GM20000 (cell line): ENCODE measurements around the gene SMIM24.

ENCODE experiments used
- DNase-seq: peaks from one replicate; pipeline ENCODE4 v3.0.0; 2012; ENCODE audit warnings: low spot score
- TF ChIP-seq, protein P1 (sequence below): IDR thresholded peaks from 2 replicates; pipeline ENCODE4 v1.5.1; 2012; ENCODE audit warnings: mild to moderate bottlenecking, control low read depth; ENCODE audit errors: extremely low read depth, missing control alignments

The SMIM24 gene

DNA sequence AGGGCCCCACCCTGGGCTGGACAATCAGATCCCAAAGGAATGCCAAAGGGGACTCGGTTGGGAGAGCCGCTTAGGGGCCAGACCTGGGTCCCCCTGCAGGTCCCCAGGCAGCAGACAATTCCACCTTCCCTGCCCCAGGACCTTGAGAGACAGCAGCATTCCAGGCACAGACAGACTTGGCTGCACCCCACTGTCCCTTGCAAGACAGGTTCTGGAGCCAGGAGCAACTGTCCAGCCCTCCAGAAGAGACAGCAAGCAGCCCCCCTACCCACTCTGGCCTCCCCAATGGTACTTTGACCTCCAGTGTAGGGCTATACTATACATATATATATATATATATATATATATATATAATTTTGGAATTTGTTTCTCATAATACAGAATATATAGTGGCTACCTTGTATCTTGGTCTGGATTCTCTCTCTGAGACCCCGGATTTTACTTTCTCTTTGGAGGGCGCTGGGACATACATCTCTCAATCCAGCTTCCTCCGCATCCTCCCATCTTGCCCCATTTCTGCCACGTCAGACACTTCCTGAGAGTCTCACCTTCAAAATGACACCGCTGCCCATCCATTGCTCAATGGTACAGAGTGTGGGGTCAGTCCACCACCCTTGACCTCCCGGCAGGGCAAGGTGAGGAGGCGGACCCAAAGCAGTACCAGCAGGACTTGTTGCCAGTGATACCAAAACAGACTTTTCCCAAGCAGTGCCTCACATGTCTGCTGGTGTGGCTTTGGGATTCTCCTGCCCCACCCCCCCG lies 12.7 kb downstream of the SMIM24 start:
- TF ChIP-seq, protein P1, sequence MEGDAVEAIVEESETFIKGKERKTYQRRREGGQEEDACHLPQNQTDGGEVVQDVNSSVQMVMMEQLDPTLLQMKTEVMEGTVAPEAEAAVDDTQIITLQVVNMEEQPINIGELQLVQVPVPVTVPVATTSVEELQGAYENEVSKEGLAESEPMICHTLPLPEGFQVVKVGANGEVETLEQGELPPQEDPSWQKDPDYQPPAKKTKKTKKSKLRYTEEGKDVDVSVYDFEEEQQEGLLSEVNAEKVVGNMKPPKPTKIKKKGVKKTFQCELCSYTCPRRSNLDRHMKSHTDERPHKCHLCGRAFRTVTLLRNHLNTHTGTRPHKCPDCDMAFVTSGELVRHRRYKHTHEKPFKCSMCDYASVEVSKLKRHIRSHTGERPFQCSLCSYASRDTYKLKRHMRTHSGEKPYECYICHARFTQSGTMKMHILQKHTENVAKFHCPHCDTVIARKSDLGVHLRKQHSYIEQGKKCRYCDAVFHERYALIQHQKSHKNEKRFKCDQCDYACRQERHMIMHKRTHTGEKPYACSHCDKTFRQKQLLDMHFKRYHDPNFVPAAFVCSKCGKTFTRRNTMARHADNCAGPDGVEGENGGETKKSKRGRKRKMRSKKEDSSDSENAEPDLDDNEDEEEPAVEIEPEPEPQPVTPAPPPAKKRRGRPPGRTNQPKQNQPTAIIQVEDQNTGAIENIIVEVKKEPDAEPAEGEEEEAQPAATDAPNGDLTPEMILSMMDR = no peak
- no peak for DNase-seq

DNA sequence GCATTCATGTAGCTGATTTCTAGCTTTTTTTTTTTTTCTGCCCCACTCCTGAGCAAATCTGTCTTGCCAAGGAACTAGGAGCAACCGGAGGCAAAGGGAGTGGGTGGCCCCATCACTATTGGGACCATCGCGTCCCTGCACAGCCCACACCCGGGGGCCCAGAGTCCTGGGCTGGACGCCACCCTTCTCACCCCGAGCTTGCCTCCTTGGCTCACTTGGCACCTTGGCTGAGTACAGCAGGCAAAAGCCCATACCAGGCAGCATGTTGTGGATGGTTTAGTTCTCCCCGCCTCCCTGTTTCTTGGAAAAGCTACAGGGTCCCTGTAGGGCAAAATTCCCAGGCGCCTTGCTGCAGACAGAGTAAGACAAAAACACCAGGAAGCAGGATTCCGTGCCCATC lies 13.7 kb downstream of the SMIM24 start:
- no peak for DNase-seq
- TF ChIP-seq, protein P1 = no peak

DNA sequence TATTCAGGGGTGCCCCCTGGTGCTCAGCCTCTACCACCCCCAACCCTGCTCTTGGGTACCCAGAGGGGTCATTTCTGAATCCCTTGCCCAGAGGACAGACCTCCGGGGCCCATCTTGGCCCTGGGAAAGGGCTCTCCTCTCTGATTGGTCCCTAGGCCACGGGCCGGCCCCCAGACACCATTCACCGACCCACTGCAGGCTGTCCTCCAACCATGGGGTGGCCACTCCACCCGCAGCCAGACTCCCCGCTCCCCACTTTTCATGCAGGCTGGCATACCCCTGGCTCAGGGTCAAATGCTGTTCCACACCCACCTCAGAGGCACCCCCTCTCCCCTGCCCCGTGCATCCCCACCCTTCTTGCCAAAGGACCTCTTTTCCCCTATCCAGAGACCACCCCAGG lies 14.8 kb downstream of the SMIM24 start:
- DNase-seq = no peak
- TF ChIP-seq, protein P1 = no peak

DNA sequence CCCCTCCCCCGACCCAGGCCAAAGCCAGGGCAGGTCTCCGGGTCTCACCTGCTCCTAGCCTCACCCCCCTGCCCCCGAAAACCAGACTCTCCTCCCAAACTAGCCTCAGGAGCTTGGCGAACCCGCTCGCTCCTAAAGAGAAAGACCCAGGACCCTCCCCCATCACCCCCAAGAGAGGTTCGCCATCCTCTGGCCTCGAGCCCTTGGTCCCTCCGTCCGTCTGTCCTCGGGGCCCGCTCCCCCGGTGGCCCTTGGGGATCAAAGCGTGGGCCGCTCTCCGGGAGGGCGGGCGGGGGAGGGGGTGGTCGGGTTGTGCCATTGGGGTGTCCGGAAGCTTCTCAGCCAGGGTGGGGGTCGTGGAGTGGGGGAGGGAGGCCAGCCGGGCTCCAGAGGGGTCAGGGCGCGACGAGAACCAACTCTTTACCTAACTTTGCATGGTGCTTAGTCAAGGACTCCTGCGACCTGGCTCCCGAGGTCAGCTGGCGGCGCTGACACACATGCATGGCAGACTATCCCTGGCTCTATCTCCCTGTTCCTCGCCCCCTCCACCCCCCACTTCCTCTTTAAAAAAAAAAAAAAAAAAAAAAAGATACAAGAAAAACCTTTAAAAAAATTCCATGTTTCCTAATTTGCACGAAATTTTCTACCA lies 15.6 kb downstream of the SMIM24 start:
- DNase-seq = no peak

DNA sequence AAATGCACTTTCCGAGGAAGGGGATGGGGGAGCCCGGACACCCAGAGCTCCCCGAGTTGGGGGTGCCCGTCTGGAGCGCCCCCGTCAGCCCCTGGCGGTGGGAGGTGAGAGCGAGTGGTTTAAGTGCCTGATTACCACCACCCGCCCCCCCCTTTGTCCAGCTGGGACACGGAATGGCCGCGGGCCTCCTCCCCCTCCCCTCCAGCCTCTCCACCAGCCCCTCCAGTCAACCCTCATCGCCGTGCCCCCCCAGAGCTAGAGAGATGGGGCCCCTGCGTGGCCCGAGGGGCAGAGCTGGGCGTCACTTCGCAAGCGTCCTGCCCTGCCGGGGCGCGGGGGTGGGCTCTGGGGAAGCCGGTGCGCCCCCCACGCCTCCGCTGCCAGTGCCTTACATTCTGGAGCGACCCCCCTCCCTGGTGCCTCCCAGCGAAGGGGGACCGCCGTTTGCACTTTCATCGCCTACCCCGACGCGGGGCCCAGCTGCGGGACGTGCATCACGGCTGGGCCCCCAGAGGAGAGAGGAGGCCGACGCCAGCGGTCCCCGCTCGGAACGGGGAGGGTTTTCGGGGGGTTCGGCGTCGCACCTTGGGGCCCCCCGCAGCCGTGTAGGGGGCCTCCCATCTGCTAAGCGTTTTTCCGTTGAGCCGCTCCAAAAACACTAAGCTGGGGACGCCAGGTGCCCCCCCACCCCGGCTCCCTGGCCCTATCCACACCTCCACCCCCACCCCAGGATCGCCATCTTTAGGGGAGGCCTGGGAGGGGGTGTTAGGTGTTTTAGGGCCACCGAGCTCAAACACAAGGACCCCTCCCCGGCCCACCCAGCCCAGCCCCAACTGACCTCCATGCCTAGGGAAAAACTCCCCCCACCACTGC lies 16.4 kb downstream of the SMIM24 start:
- TF ChIP-seq, protein P1 = no peak
- DNase-seq = no peak

More for the DNA sequence above, 15.6 kb downstream of the SMIM24 start:
- TF ChIP-seq, protein P1 = no peak

DNA sequence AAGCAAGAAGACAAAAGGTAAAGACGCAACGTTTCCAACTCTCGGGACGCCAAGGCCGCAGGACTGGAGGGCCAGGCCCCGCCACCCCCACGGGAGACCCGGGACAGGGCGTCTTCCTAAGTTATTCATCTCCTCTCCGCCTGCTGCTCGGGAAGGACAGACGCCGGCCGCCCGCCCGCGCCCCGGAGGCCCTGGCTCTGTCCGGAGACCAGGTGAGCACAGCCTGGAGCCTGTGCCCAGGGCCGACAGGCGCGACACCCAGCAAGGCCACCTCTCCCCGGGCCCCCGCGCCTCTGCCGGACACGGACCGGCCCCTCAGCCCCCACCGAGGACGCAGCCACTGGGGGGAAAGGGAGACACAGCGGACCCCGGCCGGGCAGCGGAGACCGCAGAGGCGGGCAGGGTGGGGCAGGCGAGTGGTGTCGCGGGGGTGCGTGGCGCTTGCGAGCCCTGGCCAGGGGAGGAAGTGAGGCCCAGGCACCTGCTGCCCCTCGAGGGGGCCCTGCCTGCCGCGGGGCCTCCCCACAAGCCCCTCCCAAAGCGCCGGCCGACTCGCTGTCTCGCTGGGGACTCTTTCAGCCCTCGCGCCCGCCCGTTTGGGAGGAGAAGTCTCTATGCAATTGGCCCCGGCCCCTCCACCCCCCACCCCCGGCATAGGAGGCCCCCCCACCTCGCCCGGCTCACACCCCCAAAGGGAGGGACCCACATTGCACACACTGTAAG lies 17.2 kb downstream of the SMIM24 start:
- TF ChIP-seq, protein P1 = no peak
- DNase-seq = no peak
